Measurements from ENCODE around the gene MARCHF2. TPM values are rescaled to one million over a fixed set of nuclear protein-coding genes. Genes with fewer than 3 reads are reported as not detected.
A peak's percentile ranks its signal among the peaks of the same experiment; 100 is the strongest.

Gene MARCHF2
- total RNA-seq, 2 experiments from 2014 or later: 20.0 to 22.2 TPM

DNA sequence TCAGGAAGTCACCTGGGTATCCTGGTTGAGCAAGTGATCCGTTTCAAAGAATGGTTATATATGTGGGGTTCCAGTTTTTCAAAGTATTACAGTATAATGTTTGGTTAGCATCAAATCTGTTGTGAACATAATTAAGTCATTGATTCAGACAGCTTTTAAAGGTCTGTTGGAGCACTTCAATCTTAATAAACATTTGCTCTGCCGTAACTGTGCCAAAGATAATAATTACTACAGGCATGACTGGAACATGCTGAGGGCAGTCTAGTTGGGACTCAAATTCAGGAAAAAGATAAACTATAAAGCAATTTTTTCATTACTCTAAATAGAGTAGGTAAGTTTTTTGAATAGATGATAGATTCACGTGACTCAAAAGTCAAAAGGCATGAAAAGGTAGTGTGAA lies 55.0 kb downstream of the MARCHF2 start:
- ChIA-PET POLR2A (interaction anchor here (0.8 kb wide), 1 partner anchor 19 kb away, joined by 3 read pairs; no protein-coding TSS in a partner anchor), CTCF (no interaction called here)
- Histone ChIP-seq H3K27ac (ENCODE audit: low read depth in 1 of 2, low read length in 2 of 2) (no peak overlapping the region), H3K4me3 (ENCODE audit: low read length) (no peak overlapping the region), H3K27me3 (ENCODE audit: control insufficient read depth in 1 of 2, insufficient read depth in 2 of 2, low read length in 2 of 2) (no peaks in the 10 kb centered on the region), H3K4me1 (ENCODE audit: insufficient read depth, low read length) (no peaks in the 10 kb centered on the region), H3K9me3 (ENCODE audit: control insufficient read depth in 1 of 2, insufficient read depth in 1 of 2, low read length in 2 of 2) (no peaks in the 10 kb centered on the region), H3K36me3 (ENCODE audit: insufficient read depth, low read length) (peaks cover 97% of the 10 kb centered on the region)
- Mint-ChIP-seq H3K27me3 (no peaks in the 10 kb centered on the region), H3K27ac (no peak overlapping the region), H3K9me3 (no peaks in the 10 kb centered on the region), H3K36me3 (ENCODE audit: low read depth) (peaks cover 98% of the 10 kb centered on the region), H3K4me3 (no peak overlapping the region), H3K4me1 (ENCODE audit: low read depth) (peaks cover 57% of the 10 kb centered on the region)
- DNase-seq: no peak
- TF ChIP-seq, protein P1, sequence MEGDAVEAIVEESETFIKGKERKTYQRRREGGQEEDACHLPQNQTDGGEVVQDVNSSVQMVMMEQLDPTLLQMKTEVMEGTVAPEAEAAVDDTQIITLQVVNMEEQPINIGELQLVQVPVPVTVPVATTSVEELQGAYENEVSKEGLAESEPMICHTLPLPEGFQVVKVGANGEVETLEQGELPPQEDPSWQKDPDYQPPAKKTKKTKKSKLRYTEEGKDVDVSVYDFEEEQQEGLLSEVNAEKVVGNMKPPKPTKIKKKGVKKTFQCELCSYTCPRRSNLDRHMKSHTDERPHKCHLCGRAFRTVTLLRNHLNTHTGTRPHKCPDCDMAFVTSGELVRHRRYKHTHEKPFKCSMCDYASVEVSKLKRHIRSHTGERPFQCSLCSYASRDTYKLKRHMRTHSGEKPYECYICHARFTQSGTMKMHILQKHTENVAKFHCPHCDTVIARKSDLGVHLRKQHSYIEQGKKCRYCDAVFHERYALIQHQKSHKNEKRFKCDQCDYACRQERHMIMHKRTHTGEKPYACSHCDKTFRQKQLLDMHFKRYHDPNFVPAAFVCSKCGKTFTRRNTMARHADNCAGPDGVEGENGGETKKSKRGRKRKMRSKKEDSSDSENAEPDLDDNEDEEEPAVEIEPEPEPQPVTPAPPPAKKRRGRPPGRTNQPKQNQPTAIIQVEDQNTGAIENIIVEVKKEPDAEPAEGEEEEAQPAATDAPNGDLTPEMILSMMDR (IDR thresholded peaks at IDR 0.05): no peak
- ATAC-seq (ENCODE audit: poor library complexity): no peak
- intact Hi-C loops (cut with DNase I, micrococcal nuclease): no loop called here

DNA sequence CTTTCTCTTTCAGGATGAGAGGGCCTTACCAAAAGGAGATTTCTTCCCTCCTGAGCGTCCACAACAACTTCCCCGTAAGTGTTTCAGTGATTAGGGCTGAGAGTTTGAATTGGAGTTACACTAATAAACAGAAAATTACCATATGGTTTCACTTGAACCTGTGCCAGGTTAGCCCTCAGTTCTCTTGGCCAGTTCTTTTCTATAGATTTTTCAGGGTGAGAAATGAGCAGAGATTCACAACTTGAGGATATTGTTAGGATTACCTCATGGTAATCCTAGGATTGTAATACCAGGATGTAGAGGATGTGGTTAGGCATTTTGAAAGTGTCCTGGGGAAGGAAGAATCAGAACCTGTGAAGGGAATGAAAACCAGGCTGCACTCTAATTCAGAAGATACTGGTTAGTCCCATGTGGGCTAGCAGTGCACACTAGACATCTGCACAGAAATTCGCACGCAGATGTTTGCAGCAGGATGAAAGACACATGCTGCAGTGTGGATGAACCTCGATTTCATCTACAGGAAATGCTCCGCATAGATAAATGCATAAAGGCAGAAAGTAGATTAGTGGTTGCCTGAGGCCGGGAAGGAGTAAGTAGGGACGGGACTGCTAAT lies 55.8 kb downstream of the MARCHF2 start:
- Mint-ChIP-seq H3K36me3 (ENCODE audit: low read depth) (peaks cover 98% of the 10 kb centered on the region), H3K4me3 (peak overlapping the region; percentile 42), H3K4me1 (ENCODE audit: low read depth) (peaks cover 57% of the 10 kb centered on the region), H3K27ac (peak overlapping the region; percentile 53), H3K27me3 (no peaks in the 10 kb centered on the region), H3K9me3 (no peaks in the 10 kb centered on the region)
- Histone ChIP-seq H3K27me3 (ENCODE audit: control insufficient read depth in 1 of 2, insufficient read depth in 2 of 2, low read length in 2 of 2) (no peaks in the 10 kb centered on the region), H3K4me3 (ENCODE audit: low read length) (no peak overlapping the region), H3K9me3 (ENCODE audit: control insufficient read depth in 1 of 2, insufficient read depth in 1 of 2, low read length in 2 of 2) (no peaks in the 10 kb centered on the region), H3K4me1 (ENCODE audit: insufficient read depth, low read length) (no peaks in the 10 kb centered on the region), H3K36me3 (ENCODE audit: insufficient read depth, low read length) (peaks cover 94% of the 10 kb centered on the region), H3K27ac (ENCODE audit: low read depth in 1 of 2, low read length in 2 of 2) (no peak overlapping the region)
- DNase-seq: no peak
- TF ChIP-seq, protein P1 (IDR thresholded peaks at IDR 0.05): no peak
- ChIA-PET CTCF (no interaction called here), POLR2A (no interaction called here)
- intact Hi-C loops (cut with DNase I, micrococcal nuclease): no loop called here
- peak; percentile 47 for ATAC-seq (ENCODE audit: poor library complexity)

DNA sequence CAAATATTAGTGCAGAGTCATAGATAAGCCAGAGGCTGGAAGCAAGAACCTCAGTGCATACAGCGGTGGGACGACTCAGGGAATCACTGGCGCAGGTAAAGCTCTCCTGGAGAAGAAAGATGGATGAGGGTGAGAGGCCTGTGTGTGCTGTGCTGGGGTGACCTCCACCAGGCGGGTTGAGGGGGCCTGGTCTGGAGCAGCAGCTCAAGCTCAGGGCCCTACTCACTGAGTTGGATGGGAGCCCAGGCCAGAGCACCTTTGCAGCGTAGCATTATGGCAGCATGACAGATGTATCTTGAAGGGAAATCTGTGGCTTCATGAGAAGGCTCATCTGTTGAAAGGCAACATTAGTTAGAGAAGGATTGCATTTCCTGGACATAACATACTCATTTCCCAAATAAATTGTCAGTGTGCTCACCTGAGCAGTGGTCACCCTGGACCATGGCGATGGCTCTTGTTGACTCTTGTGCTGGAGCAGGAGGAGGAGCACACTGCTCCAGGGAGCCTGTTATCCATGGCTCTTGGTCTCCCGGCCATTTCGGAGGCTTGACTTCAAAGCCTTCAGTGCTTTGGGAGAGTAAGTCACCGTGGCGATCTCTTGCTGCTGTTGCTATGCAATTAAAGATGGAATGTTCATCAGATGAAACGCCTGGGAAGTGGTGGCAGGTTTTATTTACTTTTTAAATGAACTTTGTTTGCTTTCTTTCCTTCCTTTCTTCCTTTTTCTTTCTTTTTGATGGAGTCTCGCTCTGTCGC lies 56.7 kb downstream of the MARCHF2 start:
- Mint-ChIP-seq H3K27me3 (no peaks in the 10 kb centered on the region), H3K36me3 (ENCODE audit: low read depth) (peaks cover 98% of the 10 kb centered on the region), H3K4me3 (no peak overlapping the region), H3K9me3 (no peaks in the 10 kb centered on the region), H3K27ac (peak overlapping the region; percentile 58), H3K4me1 (ENCODE audit: low read depth) (peaks cover 63% of the 10 kb centered on the region)
- Histone ChIP-seq H3K27me3 (ENCODE audit: control insufficient read depth in 1 of 2, insufficient read depth in 2 of 2, low read length in 2 of 2) (no peaks in the 10 kb centered on the region), H3K36me3 (ENCODE audit: insufficient read depth, low read length) (peaks cover 94% of the 10 kb centered on the region), H3K27ac (ENCODE audit: low read depth in 1 of 2, low read length in 2 of 2) (no peak overlapping the region), H3K4me3 (ENCODE audit: low read length) (no peak overlapping the region), H3K9me3 (ENCODE audit: control insufficient read depth in 1 of 2, insufficient read depth in 1 of 2, low read length in 2 of 2) (no peaks in the 10 kb centered on the region), H3K4me1 (ENCODE audit: insufficient read depth, low read length) (no peaks in the 10 kb centered on the region)
- intact Hi-C loops (cut with DNase I, micrococcal nuclease): no loop called here
- CTCF ChIA-PET: no interaction called here
- ATAC-seq (ENCODE audit: poor library complexity) (no peak), DNase-seq (no peak)
- TF ChIP-seq, protein P1 (IDR thresholded peaks at IDR 0.05): no peak
- POLR2A ChIA-PET: no interaction called here

Measured in CD4-positive, alpha-beta T cell (primary cell).